Left ventricle myocardium inferior (tissue), 1 donor: ENCODE results near the gene TAF1C. TPM values are rescaled to one million over a fixed set of nuclear protein-coding genes. Genes with fewer than 3 reads are reported as not detected.

Experiments
- DNase-seq: peaks from one replicate; pipeline ENCODE4 v3.0.0-alpha.2; 2020
- H3K27ac ChIP-seq: fragments of 200-600 bp; replicated peaks from 2 replicates; pipeline ENCODE4 v1.8.0; 2021
- H3K27me3 ChIP-seq: fragments of 200-600 bp; 2 replicates; pipeline ENCODE4 v1.8.0; 2021; ENCODE audit warnings: low read depth
- H3K36me3 ChIP-seq: fragments of 200-600 bp; 2 replicates; pipeline ENCODE4 v1.8.0; 2021
- H3K4me1 ChIP-seq: fragments of 200-600 bp; 2 replicates; pipeline ENCODE4 v1.8.0; 2021
- H3K4me3 ChIP-seq: fragments of 200-600 bp; 2 replicates; pipeline ENCODE4 v1.8.0; 2021; ENCODE audit warnings: mild to moderate bottlenecking, moderate library complexity
- H3K9me3 ChIP-seq: fragments of 200-600 bp; replicated peaks from 2 replicates; pipeline ENCODE4 v1.8.0; 2021
- intact Hi-C: fragments of 100-400 bp; cut with micrococcal nuclease; formaldehyde crosslinking; loops from one replicate; pipeline ENCODE4 v1.11.0; 2022
- total RNA-seq: library from RNA; stranded (reverse); fragmentation: NEBNext Ultra II Directional; extraction: Animal tissue kit (Norgen Biotek cat#: 25700); gene quantifications from one replicate; pipeline ENCODE4 v1.2.1, GENCODE V29; 2021
- TF ChIP-seq, protein P1 (sequence below): fragments of 200-600 bp; IDR thresholded peaks from 2 replicates; pipeline ENCODE4 v1.8.0; 2021; ENCODE audit warnings: antibody characterized with exemption, mild to moderate bottlenecking, borderline replicate concordance
- donor health status: DM: no; HTN: yes; CAD: no; lungs with severe emphysema.

TAF1C gene
- total RNA-seq, 1 donor from 2014 or later, result 29.0 TPM

DNA sequence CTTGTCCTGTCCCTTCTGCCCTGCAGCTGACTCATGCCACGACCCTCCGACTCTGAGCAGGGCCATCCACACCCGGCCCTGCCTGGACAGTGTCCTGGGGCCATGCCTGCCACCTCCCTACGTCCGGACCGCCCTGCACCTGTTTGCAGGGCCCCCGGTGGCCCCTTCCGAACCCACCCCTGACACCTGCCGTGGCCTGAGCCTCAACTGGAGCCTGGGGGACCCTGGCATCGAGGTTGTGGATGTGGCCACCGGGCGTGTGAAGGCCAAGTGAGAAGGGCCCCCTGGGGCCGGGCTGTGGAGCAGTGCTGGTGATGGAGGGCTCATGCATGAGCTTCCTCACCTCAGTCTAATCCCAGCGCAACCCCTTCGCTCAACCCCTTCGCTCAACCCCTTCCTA lies 9.2 kb upstream of the TAF1C start:
- H3K27ac ChIP-seq, result no peak overlapping the region
- peaks cover 17% of the 10 kb centered on the region for H3K27me3 ChIP-seq
- H3K4me3 ChIP-seq, result no peak overlapping the region
- TF ChIP-seq, protein P1, sequence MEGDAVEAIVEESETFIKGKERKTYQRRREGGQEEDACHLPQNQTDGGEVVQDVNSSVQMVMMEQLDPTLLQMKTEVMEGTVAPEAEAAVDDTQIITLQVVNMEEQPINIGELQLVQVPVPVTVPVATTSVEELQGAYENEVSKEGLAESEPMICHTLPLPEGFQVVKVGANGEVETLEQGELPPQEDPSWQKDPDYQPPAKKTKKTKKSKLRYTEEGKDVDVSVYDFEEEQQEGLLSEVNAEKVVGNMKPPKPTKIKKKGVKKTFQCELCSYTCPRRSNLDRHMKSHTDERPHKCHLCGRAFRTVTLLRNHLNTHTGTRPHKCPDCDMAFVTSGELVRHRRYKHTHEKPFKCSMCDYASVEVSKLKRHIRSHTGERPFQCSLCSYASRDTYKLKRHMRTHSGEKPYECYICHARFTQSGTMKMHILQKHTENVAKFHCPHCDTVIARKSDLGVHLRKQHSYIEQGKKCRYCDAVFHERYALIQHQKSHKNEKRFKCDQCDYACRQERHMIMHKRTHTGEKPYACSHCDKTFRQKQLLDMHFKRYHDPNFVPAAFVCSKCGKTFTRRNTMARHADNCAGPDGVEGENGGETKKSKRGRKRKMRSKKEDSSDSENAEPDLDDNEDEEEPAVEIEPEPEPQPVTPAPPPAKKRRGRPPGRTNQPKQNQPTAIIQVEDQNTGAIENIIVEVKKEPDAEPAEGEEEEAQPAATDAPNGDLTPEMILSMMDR, result no peak
- no peak for DNase-seq
- H3K9me3 ChIP-seq, result no peaks in the 10 kb centered on the region
- intact Hi-C loops, result no loop called here
- H3K4me1 ChIP-seq, result no peaks in the 10 kb centered on the region
- H3K36me3 ChIP-seq, result no peaks in the 10 kb centered on the region

DNA sequence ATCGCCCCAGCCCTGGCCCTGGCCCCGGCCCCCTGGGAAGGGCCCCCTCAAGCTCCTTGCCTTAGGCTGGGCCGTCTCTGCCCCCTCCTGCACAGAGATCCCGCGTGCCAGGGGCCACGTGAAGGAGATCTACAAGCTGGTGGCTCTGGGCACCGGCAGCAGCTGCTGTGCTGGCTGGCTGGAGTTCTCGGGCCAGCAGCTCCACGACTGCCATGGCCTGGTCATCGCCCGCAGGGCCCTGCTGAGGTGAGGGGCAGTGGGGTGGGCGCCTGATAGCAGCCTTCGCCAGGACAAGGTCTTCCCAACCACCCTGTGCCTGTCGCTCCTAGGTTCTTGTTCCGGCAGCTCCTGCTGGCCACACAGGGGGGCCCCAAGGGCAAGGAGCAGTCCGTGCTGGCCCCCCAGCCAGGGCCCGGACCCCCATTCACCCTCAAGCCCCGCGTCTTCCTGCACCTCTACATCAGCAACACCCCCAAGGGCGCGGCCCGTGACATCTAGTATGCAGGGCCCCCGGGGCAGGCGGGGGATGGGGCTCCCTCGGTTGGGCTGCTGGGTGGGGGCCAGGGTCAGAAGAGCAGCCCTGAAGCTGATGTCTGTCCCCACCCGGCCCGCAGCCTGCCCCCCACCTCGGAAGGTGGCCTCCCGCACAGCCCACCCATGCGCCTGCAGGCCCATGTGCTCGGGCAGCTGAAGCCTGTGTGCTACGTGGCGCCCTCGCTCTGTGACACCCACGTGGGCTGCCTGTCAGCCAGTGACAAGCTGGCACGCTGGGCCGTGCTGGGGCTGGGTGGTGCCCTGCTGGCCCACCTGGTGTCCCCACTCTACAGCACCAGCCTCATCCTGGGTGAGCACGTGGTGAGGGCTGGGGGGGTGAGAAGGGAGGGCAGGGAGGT lies 8.6 kb upstream of the TAF1C start:
- TF ChIP-seq, protein P1, result no peak
- no peaks in the 10 kb centered on the region for H3K9me3 ChIP-seq

DNA sequence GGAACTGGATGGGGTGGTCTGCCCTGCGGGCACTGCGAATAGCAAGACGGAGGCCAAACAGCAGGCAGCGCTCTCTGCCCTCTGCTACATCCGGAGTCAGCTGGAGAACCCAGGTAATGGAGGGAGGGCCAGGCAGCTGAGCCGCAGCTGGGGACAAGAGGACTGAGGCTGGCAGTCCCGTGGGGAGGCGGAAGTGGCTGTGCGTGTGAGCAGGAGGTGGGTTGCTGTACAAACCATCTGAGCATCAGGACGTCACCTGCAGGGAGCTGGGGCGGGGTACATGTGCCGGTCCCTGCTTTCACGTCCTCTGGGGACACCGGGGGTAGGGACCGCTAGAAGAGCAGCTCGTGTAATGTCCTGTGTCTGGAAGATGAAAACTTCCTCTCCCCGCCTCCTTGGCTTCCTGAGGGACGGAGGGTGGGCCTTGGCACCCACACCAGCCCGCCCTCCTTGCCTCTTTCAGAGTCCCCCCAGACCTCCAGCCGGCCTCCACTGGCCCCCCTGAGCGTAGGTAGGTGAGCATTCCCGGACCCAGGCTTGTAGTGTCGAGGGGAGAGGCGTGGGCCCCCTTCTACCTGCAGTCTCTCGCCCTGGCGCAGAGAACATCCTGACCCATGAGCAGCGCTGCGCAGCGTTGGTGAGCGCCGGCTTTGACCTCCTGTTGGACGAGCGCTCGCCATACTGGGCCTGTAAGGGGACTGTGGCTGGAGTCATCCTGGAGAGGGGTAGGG lies 7.8 kb upstream of the TAF1C start:
- Histone ChIP-seq H3K4me1 (no peaks in the 10 kb centered on the region), H3K27ac (no peak overlapping the region), H3K27me3 (peaks cover 17% of the 10 kb centered on the region), H3K4me3 (no peak overlapping the region), H3K9me3 (no peaks in the 10 kb centered on the region), H3K36me3 (no peaks in the 10 kb centered on the region)
- TF ChIP-seq, protein P1, result no peak
- DNase-seq, result no peak
- intact Hi-C loops, result no loop called here

More for the DNA sequence above, 8.6 kb upstream of the TAF1C start:
- Histone ChIP-seq H3K27me3 (peaks cover 17% of the 10 kb centered on the region), H3K4me1 (no peaks in the 10 kb centered on the region), H3K36me3 (no peaks in the 10 kb centered on the region), H3K27ac (no peak overlapping the region), H3K4me3 (no peak overlapping the region)
- no peak for DNase-seq
- intact Hi-C loops, result no loop called here

DNA sequence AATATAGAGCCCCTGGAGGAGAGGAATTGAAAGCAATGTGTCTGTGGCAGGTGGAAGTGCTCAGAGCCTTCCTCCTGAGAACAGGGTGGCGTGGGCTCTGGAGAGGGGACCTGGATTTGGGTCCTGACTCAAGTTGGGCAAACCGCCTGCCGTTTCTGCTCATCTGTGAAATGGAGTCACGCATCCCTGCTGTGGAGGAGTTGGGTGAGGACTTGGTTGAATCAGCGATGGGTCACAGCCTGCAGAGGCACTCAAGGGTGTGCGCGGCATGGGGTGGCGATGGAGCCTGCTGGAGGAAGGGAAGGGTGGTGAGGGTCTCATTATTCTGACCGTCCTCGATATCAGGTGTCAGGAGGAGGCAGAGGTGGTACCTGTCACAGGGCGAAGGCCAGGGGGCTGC lies 7.2 kb upstream of the TAF1C start:
- H3K4me1 ChIP-seq, result no peaks in the 10 kb centered on the region
- peaks cover 17% of the 10 kb centered on the region for H3K27me3 ChIP-seq
- intact Hi-C loops, result no loop called here
- no peak overlapping the region for H3K27ac ChIP-seq
- TF ChIP-seq, protein P1, result no peak
- H3K36me3 ChIP-seq, result no peaks in the 10 kb centered on the region
- no peak for DNase-seq
- no peak overlapping the region for H3K4me3 ChIP-seq
- no peaks in the 10 kb centered on the region for H3K9me3 ChIP-seq

DNA sequence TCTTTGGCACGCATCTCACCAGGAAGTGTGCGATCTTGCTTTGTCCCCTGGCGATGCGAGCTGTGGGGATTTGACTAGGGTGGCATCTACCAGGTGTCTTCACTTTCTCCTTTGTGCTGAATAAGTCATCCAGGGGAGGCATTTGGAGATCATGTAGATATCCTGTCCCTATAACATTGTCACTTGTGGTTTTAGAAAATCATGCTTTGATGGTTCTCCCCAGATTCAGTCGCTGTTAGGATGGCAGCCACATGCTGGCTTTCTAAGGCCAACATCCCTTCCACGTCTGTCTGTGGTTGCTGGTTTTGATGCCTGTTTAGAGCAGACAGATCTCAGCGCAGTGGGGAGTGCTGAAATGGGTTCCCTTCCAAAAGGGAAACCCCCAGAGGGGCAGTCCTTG lies 6.6 kb upstream of the TAF1C start:
- no peak for DNase-seq
- H3K4me1 ChIP-seq, result no peaks in the 10 kb centered on the region
- TF ChIP-seq, protein P1, result no peak
- H3K27ac ChIP-seq, result no peak overlapping the region
- no peak overlapping the region for H3K4me3 ChIP-seq
- H3K36me3 ChIP-seq, result no peaks in the 10 kb centered on the region
- H3K27me3 ChIP-seq, result peaks cover 17% of the 10 kb centered on the region
- intact Hi-C loops, result no loop called here
- H3K9me3 ChIP-seq, result no peaks in the 10 kb centered on the region
